Gastroesophageal sphincter (tissue), 3 donors: ENCODE measurements around the gene ISM1.

Source experiments
- POLR2A ChIP-seq, 2 donors: fragments of 450-650 bp; IDR thresholded peaks; one replicate each; pipeline ENCODE4 v1.6.1; 2017; ENCODE audit warnings: antibody characterized with exemption in 2 of 2, mild to moderate bottlenecking in 2 of 2, moderate library complexity in 1 of 2
- TF ChIP-seq, protein P1 (sequence below), 4 experiments: fragments of 200-600 bp in 2 of 4; fragments of 450-650 bp in 2 of 4; sonication (generic) in 1 of 4; IDR thresholded peaks; one replicate each; pipeline ENCODE4 v1.5.1; 2017 to 2019; ENCODE audit warnings: antibody characterized with exemption in 4 of 4, mild to moderate bottlenecking in 2 of 4, moderate library complexity in 2 of 4

DNA sequence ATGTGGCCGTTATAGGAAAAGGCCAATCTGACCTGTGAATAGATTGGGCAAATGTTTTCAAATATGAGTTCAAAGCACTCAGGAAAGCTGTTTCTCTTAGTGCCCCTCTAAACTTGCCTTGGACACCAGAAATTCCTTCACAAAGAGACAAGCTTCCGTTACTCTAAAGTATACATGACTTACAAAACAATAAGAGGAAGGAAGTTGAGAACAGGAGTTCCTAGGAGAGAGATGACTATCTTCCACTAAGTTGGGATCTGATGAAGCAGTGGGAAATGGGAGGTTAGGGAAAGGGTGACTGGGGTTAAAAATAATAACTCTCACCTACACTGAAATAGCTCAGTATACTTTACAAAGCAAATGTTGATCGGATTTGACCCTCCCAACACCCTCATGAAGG is 50.0 kb downstream of the ISM1 start:
- TF ChIP-seq, protein P1, sequence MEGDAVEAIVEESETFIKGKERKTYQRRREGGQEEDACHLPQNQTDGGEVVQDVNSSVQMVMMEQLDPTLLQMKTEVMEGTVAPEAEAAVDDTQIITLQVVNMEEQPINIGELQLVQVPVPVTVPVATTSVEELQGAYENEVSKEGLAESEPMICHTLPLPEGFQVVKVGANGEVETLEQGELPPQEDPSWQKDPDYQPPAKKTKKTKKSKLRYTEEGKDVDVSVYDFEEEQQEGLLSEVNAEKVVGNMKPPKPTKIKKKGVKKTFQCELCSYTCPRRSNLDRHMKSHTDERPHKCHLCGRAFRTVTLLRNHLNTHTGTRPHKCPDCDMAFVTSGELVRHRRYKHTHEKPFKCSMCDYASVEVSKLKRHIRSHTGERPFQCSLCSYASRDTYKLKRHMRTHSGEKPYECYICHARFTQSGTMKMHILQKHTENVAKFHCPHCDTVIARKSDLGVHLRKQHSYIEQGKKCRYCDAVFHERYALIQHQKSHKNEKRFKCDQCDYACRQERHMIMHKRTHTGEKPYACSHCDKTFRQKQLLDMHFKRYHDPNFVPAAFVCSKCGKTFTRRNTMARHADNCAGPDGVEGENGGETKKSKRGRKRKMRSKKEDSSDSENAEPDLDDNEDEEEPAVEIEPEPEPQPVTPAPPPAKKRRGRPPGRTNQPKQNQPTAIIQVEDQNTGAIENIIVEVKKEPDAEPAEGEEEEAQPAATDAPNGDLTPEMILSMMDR (IDR thresholded peaks at IDR 0.05): no peak
- TF ChIP-seq POLR2A (IDR thresholded peaks at IDR 0.05): no peak
